EH (cell line): Measurements from ENCODE around the gene KRTAP10-4.
"Not testable (repeated sequence)": the region's sequence is repeated elsewhere in the genome, so short reads cannot be mapped to it uniquely, and the experiment has no call there.

Source experiments
- DNase-seq: peaks from one replicate; pipeline ENCODE4 v3.0.0-alpha.2; 2015; ENCODE audit warnings: low read depth

The KRTAP10-4 gene

DNA sequence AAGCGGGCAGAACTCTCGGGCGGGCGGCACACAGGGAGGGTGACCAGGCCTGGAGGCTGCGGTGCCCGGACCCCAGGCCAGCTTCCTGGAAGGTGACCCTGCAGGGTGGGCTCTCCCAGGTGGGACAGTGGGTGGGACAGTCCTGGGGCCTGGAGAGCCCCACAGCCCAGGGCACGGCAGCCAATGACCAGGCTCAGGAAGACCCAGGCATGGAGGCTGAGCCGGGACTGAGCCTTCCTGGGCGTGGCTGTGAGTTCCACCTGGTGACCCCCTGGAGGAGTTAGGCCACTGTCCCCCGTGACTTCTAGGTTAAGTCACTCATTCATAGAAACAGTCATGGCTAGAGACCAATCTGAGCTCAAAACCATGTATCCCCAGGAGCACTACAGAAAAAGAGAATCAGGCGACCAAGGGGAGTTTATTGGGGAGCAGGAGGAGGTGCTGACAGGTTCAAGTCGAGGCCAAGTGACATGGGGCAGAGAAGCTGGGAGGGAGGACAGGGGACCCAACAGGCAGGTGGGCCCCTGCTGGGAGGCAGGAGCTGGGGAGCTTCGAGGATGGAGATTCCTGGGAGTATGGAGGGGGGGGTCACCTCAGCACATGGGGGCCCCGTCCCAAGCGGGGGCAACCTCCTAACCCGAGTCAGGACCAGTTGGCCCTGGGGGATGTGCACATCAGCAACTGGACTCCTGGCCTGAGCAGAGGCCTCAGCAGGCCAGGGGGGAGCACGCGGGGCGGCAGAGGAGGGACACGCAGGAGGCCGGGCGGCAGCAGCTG is 5.7 kb downstream of the KRTAP10-4 start:
- no peak for DNase-seq

DNA sequence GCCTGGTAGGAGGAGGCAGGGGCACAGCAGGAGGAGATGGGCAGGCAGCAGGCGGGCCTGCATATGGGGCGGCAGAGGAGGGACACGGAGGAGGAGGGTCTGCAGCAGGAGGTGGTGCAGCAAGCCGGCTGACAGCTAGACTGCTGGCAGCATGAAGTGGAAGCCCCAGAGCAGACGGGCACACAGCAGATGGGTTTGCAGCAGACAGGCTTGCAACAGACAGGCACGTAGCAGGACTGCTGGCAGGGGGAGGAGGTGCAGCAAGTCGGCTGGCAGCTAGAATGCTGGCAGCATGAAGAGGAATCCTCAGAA is 6.3 kb downstream of the KRTAP10-4 start:
- DNase-seq = no peak

- not testable (repeated sequence) for DNase-seq
These were observed 6.8 kb downstream of the KRTAP10-4 start, which contains the start of gene KRTAP10-5 for GRCh38 chr21:44580231-44580821. Gene KRTAP10-5 (minus strand): TSS chr21:44580604. CDS start chr21:44580578, 26 bp downstream.

GRCh38 chr21:44581158-44581557 is 7.6 kb downstream of the KRTAP10-4 start:
- DNase-seq = no peak

DNA sequence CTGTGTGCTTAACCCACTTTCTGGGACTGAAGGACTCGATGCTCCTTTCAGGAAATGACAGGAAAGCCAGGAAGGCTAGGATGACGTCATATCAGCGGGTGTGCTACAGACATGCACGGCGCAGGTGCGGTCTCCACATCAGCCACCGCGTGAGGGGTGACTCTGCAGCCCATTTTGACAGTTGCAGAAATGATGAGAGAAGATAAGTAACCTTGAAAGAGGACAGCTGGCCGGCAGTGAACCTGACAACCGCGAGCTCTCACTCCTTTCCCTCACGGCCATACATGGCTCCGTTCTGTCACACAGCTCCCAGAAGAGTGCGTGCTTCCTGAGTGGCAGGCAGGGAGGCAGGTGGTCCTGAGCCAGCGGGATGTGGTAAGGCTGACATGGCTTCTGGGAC is 8.5 kb downstream of the KRTAP10-4 start:
- DNase-seq = no peak

GRCh38 chr21:44583089-44583799 is 9.7 kb downstream of the KRTAP10-4 start:
- DNase-seq = no peak

- DNase-seq = no peak
These were observed 10.2 kb downstream of the KRTAP10-4 start for GRCh38 chr21:44583800-44584147.

GRCh38 chr21:44585892-44586291 is 12.4 kb downstream of the KRTAP10-4 start:
- no peak for DNase-seq

GRCh38 chr21:44589094-44589493 is 15.6 kb downstream of the KRTAP10-4 start:
- no peak for DNase-seq

- no peak for DNase-seq
These were observed 16.2 kb downstream of the KRTAP10-4 start for GRCh38 chr21:44589586-44590305.

DNA sequence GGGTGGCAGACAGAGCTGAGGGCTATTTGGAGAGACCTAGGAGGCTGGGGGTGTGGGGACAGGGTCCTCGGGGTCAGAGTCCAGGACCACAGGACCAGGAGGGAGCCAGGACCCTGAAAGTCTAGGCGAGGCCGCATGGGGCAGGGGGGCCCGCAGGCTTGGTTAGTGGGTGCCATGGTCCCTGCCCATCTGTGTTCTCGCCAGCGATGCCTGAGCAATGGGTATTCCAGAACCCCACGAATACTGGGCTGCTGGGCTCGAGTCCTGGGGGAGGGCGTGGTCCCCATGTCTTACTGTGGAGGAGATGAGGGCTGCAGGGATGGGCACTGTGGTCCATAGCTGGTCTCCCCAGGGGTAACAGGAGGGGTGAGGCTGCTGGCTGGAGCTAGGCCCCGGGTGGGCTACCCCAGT is 16.8 kb downstream of the KRTAP10-4 start:
- DNase-seq = no peak

- DNase-seq = not testable (repeated sequence)
These were observed 17.6 kb downstream of the KRTAP10-4 start for GRCh38 chr21:44590897-44591800.

DNA sequence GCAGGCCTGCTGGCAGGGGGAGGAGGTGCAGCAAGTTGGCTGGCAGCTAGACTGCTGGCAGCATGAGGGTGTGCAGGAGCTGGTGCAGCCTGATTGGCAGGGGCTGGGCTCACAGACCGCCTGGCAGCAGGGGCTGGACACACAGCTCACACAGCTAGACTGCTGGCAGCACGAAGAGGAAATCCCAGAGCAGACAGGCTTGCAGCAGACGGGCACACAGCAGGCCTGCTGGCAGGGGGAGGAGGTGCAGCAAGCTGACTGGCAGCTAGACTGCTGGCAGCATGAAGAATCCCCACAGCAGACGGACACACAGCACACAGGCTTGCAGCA is 18.2 kb downstream of the KRTAP10-4 start:
- DNase-seq = not testable (repeated sequence)

DNA sequence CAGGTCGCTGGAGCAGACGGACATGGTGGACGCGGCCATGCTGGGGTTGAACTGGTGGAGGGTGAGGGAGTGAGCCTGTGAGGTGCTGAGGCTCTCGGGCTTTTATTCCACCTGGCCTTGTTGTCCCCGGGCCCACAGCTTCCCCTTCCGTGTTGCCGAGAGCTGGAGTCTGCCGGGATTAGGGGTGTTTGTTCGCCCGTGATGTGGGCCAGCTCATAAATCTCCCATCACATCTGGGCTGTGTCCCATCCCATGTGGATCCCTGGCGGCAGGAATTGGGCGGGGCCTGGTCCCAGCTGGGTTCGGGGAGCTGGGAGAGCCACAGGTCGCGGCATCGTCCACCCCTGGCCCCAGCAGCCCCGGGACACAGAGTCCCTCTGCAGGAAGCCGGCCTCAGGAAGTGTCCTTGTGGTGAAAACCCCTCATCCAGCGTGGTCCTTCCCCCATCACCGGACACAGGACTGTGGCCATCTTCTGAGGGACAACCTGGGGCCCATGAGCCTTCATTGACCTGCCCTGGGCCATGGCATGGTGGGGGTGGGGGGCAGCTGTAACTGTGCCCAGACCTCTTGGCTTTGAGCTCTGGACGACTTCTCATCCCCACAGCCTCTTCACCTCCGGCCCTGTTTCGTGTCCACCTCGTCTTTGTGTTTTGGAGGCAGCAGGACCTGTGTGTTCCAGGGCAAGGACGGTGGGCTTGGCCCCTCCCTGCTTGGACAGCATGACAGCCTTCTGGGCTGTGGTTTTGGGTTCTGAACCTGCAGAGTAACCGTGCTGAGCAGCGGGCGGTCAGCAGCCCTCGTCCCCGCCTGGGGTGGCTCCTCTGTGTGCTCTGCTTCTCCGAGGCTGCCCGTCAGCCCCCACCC is 19.1 kb downstream of the KRTAP10-4 start, which contains the start of gene KRTAP10-6:
KRTAP10-6 (minus strand) TSS at position 60 of the 866 bp plus-strand sequence; CDS start at position 39, 21 bp downstream.
- no peak for DNase-seq

DNA sequence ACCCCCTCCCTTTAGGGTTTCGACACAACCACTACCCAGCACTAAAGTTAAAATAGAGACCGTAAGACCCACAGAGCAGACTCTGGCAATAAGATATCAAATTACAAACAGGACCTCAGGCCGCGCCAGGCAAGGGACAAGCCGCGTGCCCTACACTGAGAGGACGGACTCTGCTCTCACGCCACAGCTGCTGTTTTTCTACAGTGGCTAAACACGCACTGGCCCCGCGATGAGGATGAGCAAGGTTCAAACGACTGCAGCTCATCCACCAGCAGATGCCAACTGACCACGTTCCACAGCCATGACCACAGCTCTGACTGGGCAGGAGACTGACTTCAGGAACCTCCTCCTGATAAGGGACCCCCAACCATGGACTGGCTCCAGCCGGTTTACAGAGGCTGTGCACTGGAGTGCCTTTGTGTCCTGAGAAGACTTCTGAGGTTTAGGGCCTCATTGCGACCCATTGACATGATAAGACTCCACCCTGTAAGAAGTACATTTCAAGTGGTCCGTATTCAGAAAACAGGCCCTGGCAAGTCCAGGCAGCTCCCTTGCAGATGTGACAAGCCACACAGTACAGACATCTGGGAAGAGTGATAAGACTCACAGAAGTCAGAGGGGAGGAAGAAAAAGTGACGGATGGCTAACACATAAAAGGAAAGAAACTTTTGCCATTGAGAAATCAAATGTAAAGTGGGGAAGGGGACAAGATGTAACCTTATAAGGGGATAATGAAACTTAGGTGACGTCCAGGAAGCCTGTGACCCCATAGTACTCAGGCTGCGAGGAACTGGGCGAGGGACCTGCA is 20.3 kb downstream of the KRTAP10-4 start:
- peak; percentile 28 for DNase-seq

DNA sequence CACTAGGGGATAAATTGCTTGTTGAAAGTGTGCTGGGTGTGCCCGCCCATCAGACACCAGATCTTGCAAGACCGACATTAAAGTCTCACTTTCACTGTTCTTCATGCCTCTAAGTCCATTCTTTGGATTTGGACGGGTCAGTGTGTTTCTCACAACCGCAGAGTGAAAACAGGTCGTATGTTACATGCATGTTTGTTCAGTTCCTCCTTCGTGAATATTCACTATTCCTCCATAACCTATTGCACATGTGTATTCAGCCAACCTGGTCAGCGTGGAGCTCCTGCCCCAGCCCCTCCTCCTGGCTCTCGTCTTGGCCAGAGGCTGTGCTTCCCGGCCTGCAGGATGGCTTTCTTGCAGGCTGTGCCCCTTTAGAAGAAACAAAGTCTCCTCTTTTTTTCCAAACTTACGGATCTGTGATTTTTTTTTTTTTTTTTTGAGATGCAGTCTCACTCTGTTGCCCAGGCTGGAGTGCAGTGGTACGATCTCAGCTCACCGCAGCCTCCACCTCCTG is 20.9 kb downstream of the KRTAP10-4 start:
- no peak for DNase-seq

DNA sequence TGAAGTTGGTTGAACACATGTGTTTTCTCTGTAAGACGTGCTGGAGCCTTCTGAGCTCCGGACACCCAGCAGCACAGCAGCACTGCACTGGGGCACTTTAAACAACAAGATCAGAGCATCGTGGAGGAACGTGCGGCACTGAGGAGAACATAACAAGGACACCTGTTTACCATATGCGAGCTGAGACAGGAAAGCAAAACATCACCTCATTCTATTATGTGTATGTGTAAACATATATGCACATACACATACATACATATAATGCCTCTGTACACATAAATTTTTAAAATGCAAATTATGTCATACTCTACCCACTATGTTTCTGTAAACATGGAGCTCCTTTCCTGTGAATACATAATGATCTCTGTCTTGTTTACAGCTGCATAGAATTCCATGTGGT is 22.0 kb downstream of the KRTAP10-4 start:
- DNase-seq = no peak

DNA sequence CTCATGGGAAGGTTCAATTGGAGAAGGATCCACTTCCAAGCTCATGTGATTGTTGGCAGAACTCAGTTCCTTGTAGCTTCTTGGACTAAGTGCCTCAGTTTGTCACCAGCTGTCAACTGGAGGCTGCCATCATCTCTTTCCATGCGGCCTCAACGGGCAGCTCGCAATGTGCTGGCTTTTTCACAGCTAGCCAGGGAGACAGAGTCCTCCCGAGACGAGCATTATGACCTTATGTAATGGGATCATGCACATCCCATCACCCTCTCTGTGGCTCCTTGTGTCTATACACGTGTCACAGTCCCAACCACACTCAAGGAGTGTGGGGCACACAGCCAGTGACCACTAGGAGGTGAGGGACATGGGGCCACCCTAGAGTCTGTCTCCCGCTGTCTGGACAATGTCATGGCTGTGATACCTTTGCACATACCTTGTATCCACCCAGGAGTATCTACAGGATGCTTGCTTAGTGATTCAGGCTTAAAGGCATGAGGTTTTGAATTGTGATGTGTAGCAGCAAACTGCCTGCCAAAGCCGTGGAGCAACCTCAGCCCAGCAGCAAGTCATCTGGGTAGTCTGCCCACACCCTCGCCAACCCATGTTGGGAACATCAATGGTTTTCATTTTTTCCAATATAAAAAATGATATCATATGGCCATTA is 22.7 kb downstream of the KRTAP10-4 start:
- no peak for DNase-seq

DNA sequence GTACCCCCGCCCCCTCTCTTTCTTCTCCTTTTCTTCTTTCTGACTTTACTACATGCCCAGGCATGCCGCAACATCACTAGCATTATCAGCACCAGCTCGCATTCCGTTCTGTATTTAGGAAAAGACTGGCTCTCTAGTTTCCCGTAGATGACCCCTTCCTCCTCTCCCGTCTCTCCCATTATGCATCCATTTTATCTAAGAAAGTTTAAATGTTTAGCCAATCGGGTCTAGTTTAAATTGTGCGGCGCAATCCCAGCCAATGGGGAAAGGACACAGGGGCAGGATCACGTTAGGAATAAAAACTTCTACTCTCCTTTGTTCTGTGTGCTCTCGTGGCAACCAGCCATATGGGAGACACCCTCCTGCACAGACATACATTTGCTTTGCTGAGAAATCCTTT is 24.5 kb downstream of the KRTAP10-4 start:
- no peak for DNase-seq
